GM13976 (cell line): ENCODE measurements around the gene HDLBP.
"Not testable (repeated sequence)": the region's sequence is repeated elsewhere in the genome, so short reads cannot be mapped to it uniquely, and the experiment has no call there.

Source experiments
- DNase-seq: peaks from one replicate; pipeline ENCODE4 v3.0.0; 2012; ENCODE audit warnings: low spot score
- in situ Hi-C: fragments of 300-500 bp; cut with MboI; formaldehyde crosslinking; loops from one replicate; pipeline ENCODE4 v1.12.0; 2022; ENCODE audit warnings: low sequenced_read_pairs, mixed read lengths, inconsistent platforms; ENCODE audit not compliant: unreplicated experiment
- TF ChIP-seq, protein P1 (sequence below): IDR thresholded peaks from 2 replicates; pipeline ENCODE4 v1.5.1; 2012; ENCODE audit warnings: borderline replicate concordance, mild to moderate bottlenecking; ENCODE audit not compliant: insufficient read depth; ENCODE audit errors: extremely low read depth, missing control alignments, control extremely low read depth

HDLBP gene

GRCh38 chr2:241279828-241280227, 35.6 kb downstream of the HDLBP start:
- no peak for DNase-seq
- in situ Hi-C loops = no loop called here
- TF ChIP-seq, protein P1, sequence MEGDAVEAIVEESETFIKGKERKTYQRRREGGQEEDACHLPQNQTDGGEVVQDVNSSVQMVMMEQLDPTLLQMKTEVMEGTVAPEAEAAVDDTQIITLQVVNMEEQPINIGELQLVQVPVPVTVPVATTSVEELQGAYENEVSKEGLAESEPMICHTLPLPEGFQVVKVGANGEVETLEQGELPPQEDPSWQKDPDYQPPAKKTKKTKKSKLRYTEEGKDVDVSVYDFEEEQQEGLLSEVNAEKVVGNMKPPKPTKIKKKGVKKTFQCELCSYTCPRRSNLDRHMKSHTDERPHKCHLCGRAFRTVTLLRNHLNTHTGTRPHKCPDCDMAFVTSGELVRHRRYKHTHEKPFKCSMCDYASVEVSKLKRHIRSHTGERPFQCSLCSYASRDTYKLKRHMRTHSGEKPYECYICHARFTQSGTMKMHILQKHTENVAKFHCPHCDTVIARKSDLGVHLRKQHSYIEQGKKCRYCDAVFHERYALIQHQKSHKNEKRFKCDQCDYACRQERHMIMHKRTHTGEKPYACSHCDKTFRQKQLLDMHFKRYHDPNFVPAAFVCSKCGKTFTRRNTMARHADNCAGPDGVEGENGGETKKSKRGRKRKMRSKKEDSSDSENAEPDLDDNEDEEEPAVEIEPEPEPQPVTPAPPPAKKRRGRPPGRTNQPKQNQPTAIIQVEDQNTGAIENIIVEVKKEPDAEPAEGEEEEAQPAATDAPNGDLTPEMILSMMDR = no peak

GRCh38 chr2:241279413-241279812, 36.1 kb downstream of the HDLBP start:
- in situ Hi-C loops = no loop called here
- no peak for DNase-seq
- TF ChIP-seq, protein P1 = no peak

DNA sequence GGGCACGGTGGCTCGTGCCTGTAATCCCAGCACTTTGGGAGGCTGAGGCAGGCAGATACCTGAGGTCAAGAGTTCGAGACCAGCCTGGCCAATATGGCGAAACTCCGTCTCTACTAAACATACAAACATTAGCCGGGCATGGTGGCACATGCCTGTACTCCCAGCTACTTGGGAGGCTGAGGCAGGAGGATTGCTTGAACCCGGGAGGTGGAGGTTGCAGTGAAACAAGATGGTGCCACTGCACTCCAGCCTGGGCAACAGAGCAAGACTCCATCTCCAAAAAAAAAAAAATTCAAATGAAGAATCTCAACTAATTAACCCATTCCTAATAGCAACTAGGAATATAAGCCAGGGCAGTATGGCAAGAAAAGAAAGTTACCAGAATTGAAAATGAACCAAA, 37.2 kb downstream of the HDLBP start:
- in situ Hi-C loops, DNase-seq: not testable (repeated sequence)

DNA sequence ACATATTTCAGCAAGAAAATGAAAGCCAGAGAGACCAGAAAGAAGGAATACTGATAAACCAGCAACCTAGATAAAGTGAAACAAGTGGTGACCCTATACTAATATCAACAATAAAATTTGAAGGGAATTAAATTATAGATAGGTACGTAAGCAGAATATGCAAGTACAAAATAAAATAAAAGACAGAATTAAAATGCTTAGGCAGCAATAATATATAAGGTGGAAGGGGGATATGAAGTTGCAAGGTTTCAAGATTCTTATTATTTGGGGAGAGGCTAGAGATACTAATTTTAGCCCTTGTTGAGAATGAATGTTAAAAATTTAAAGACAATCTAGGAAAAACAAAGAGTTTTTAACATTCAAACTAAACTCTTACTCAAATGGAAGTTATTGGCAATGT, 39.6 kb downstream of the HDLBP start:
- TF ChIP-seq, protein P1 = no peak
- in situ Hi-C loops = no loop called here
- DNase-seq = no peak

DNA sequence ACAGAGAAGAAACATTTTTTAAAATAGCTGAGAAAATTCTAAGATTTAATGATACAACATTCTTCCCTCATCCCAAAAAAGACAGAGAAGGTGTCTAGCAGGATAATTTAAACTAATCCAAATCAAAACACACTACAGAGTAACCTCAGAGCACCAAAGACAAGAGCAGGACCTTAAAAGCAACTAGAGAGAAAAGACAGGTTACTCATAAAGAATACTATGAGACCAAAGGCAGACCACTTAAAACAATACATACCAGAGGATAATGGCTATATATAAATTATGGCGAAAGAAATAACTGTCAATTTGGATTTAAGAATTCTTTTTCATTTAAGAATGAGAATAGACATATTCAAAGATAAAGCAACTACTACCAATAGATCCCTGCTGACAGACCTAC, 40.0 kb downstream of the HDLBP start:
- no peak for DNase-seq
- in situ Hi-C loops = no loop called here
- TF ChIP-seq, protein P1 = no peak

- DNase-seq = no peak
- TF ChIP-seq, protein P1 = no peak
- in situ Hi-C loops = no loop called here
Observed at GRCh38 chr2:241274127-241274526, 41.3 kb downstream of the HDLBP start.

DNA sequence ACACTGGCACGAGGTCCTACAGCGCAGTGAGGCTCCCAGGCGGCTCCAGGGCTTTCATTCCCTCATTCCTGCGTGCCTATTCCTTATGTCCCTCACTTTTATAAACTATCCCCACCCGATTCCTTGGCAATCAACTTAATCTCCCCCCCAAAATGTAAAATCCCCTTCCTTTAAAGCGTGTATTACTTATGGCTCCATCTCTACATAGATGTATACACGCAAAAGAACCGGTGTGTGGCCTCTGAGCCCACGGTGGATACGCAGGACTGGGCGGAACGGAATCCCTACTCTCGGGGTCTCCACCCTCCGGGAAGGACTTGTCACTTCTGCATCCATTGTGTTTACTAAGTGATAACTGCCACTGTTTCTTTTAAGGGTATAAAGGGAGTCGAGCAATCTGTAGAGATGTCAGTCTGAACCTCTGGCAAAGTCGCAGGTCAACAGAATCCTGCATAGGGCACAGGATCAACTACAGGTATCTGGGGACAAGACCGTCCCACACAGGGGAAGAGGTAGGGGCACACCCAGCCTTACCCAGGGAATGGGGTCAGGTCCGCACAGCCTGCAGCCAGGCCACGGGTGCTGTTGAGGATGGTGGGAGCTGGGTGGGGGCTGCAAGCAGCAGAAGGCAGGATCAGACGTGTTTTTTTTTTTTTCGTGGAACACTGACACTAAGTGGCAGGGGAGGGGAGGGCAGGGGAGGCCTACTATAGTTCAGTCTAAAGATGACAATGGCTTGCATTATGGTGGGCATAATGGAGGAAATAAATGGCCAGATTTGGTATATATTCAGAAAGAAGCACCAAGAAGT, 42.1 kb downstream of the HDLBP start:
- TF ChIP-seq, protein P1 = no peak
- in situ Hi-C loops = no loop called here
- DNase-seq = no peak
